ENCODE data around the gene OSER1. TPM values are rescaled to one million over a fixed set of nuclear protein-coding genes. Genes with fewer than 3 reads are reported as not detected.

The OSER1 gene
- total RNA-seq, 1 experiment from 2014 or later = 50.5 TPM

GRCh38 chr20:44173116-44173515 lies 37.5 kb downstream of the OSER1 start:
- POLR2A ChIA-PET (ENCODE audit: low non-redundant PET) = no interaction called here

GRCh38 chr20:44172572-44172950 lies 38.0 kb downstream of the OSER1 start:
- Histone ChIP-seq H3K4me3 (ENCODE audit: low read depth, low read length, poor library complexity, severe bottlenecking) (no peak overlapping the region), H3K27me3 (replicated peaks; ENCODE audit: insufficient read depth, low read depth, low read length, poor library complexity) (no peaks in the 10 kb centered on the region), H3K36me3 (ENCODE audit: insufficient read depth, low read length, poor library complexity, severe bottlenecking) (no peaks in the 10 kb centered on the region), H3K9me3 (ENCODE audit: low read depth, low read length, poor library complexity, severe bottlenecking) (no peaks in the 10 kb centered on the region), H3K27ac (ENCODE audit: low read depth, low read length, poor library complexity, severe bottlenecking) (no peak overlapping the region), H3K4me1 (ENCODE audit: insufficient read depth, low read length, poor library complexity, severe bottlenecking) (peaks cover 14% of the 10 kb centered on the region)
- POLR2A ChIA-PET (ENCODE audit: low non-redundant PET) = no interaction called here
- intact Hi-C loops (cut with micrococcal nuclease; ENCODE audit: unreplicated experiment) = no loop called here
- DNase-seq (ENCODE audit: low spot score) = no peak
- CTCF ChIA-PET = no interaction called here
- no TSS peak for BruUV-seq (replicated peaks)
- TF ChIP-seq CTCF (conservative IDR thresholded peaks at IDR 0.05; ENCODE audit: low read depth, low read length) (no peak), EZH2 (IDR thresholded peaks at IDR 0.05; ENCODE audit: borderline replicate concordance, low read depth, low read length, poor library complexity, severe bottlenecking) (no peak)

More at GRCh38 chr20:44173116-44173515, 37.5 kb downstream of the OSER1 start:
- Histone ChIP-seq H3K4me3 (ENCODE audit: low read depth, low read length, poor library complexity, severe bottlenecking) (no peak overlapping the region), H3K4me1 (ENCODE audit: insufficient read depth, low read length, poor library complexity, severe bottlenecking) (peaks cover 14% of the 10 kb centered on the region), H3K36me3 (ENCODE audit: insufficient read depth, low read length, poor library complexity, severe bottlenecking) (no peaks in the 10 kb centered on the region), H3K27me3 (replicated peaks; ENCODE audit: insufficient read depth, low read depth, low read length, poor library complexity) (no peaks in the 10 kb centered on the region), H3K27ac (ENCODE audit: low read depth, low read length, poor library complexity, severe bottlenecking) (no peak overlapping the region), H3K9me3 (ENCODE audit: low read depth, low read length, poor library complexity, severe bottlenecking) (no peaks in the 10 kb centered on the region)
- CTCF ChIA-PET = no interaction called here
- TF ChIP-seq EZH2 (IDR thresholded peaks at IDR 0.05; ENCODE audit: borderline replicate concordance, low read depth, low read length, poor library complexity, severe bottlenecking) (no peak), CTCF (conservative IDR thresholded peaks at IDR 0.05; ENCODE audit: low read depth, low read length) (no peak)
- DNase-seq (ENCODE audit: low spot score) = no peak
- no TSS peak for BruUV-seq (replicated peaks)
- intact Hi-C loops (cut with micrococcal nuclease; ENCODE audit: unreplicated experiment) = no loop called here

- ChIA-PET POLR2A (ENCODE audit: low non-redundant PET) (no interaction called here), CTCF (no interaction called here)
- Histone ChIP-seq H3K9me3 (ENCODE audit: low read depth, low read length, poor library complexity, severe bottlenecking) (no peaks in the 10 kb centered on the region), H3K27me3 (replicated peaks; ENCODE audit: insufficient read depth, low read depth, low read length, poor library complexity) (no peaks in the 10 kb centered on the region), H3K4me3 (ENCODE audit: low read depth, low read length, poor library complexity, severe bottlenecking) (no peak overlapping the region), H3K36me3 (ENCODE audit: insufficient read depth, low read length, poor library complexity, severe bottlenecking) (no peaks in the 10 kb centered on the region), H3K4me1 (ENCODE audit: insufficient read depth, low read length, poor library complexity, severe bottlenecking) (peaks cover 14% of the 10 kb centered on the region), H3K27ac (ENCODE audit: low read depth, low read length, poor library complexity, severe bottlenecking) (no peak overlapping the region)
- intact Hi-C loops (cut with micrococcal nuclease; ENCODE audit: unreplicated experiment) = no loop called here
- no peak for DNase-seq (ENCODE audit: low spot score)
- no peak for TF ChIP-seq CTCF (conservative IDR thresholded peaks at IDR 0.05; ENCODE audit: low read depth, low read length)
- TF ChIP-seq EZH2 (IDR thresholded peaks at IDR 0.05; ENCODE audit: borderline replicate concordance, low read depth, low read length, poor library complexity, severe bottlenecking) = no peak
- BruUV-seq (replicated peaks) = no TSS peak
Measured at GRCh38 chr20:44171775-44172571, 38.6 kb downstream of the OSER1 start.

All from A673 (cell line).